ENCODE results near the gene PCGF1. TPM values are rescaled to one million over a fixed set of nuclear protein-coding genes. Genes with fewer than 3 reads are reported as not detected.

Gene PCGF1
- total and polyA plus RNA-seq, 2 of the 13 experiments (the other 11 are each of a cell fraction or from before 2014, with no cell fraction given): 20.4 to 22.6 TPM

- peak; percentile 94 for TF ChIP-seq PATZ1 (CRISPR knock-in tag; IDR thresholded peaks at IDR 0.05)
- TF ChIP-seq HOXA9 (CRISPR knock-in tag; IDR thresholded peaks at IDR 0.05; ENCODE audit: borderline replicate concordance): no peak; the same call in 1 of the 2 replicates
- TF ChIP-seq PAXIP1 (CRISPR knock-in tag; conservative IDR thresholded peaks at IDR 0.05): peak; percentile 60
- no peak; the same call in none of the 2 replicates for TF ChIP-seq ETV5 (CRISPR knock-in tag; IDR thresholded peaks at IDR 0.05; ENCODE audit: borderline replicate concordance)
- TF ChIP-seq ZBTB2 (CRISPR knock-in tag; IDR thresholded peaks at IDR 0.05; ENCODE audit: low read depth): no peak
- peak; percentile 27; the same call in 1 of the 2 replicates for TF ChIP-seq TBX3 (IDR thresholded peaks at IDR 0.05; ENCODE audit: borderline replicate concordance)
- TF ChIP-seq ZFP36L1 (CRISPR knock-in tag; IDR thresholded peaks at IDR 0.05): 0 out of 2 replicates have a peak, but pooled peaks have one; percentile 18
- TF ChIP-seq ZNF605 (CRISPR knock-in tag; IDR thresholded peaks at IDR 0.05): peak; percentile 66
- TF ChIP-seq PTBP1 (IDR thresholded peaks at IDR 0.05; ENCODE audit: low read depth, low read length, poor library complexity, severe bottlenecking): peak; percentile 67
- peak; percentile 94 for TF ChIP-seq ZNF687 (CRISPR knock-in tag; IDR thresholded peaks at IDR 0.05)
- no peak for TF ChIP-seq PLSCR1 (CRISPR knock-in tag; IDR thresholded peaks at IDR 0.05; ENCODE audit: borderline replicate concordance)
- TF ChIP-seq ZNF512 (CRISPR knock-in tag; IDR thresholded peaks at IDR 0.05): no peak
- TF ChIP-seq SNAPC2 (CRISPR knock-in tag; IDR thresholded peaks at IDR 0.05): no peak
These were observed at the start of gene PCGF1 (continued) for GRCh38 chr2:74507145-74507925.
